ENCODE data around the gene SLC35F1.
"Not testable (repeated sequence)": the region's sequence is repeated elsewhere in the genome, so short reads cannot be mapped to it uniquely, and the experiment has no call there.

DNA sequence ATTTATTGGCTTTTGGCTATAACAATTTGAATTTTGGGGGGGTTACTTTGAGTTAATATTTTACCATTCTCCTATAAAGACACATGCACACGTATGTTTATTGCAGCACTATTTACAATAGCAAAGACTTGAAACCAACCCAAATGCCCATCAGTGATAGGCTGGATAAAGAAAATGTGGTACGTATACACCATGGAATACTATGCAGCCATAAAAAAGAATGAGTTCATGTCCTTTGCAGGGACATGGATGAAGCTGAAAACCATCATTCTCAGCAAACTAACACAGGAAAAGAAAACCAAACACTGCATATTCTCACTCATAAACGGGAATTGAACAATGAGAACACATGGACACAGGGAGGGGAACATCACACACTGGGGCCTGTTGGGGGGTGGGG lies 130.4 kb downstream of the SLC35F1 start:
- TF ChIP-seq, protein P1, sequence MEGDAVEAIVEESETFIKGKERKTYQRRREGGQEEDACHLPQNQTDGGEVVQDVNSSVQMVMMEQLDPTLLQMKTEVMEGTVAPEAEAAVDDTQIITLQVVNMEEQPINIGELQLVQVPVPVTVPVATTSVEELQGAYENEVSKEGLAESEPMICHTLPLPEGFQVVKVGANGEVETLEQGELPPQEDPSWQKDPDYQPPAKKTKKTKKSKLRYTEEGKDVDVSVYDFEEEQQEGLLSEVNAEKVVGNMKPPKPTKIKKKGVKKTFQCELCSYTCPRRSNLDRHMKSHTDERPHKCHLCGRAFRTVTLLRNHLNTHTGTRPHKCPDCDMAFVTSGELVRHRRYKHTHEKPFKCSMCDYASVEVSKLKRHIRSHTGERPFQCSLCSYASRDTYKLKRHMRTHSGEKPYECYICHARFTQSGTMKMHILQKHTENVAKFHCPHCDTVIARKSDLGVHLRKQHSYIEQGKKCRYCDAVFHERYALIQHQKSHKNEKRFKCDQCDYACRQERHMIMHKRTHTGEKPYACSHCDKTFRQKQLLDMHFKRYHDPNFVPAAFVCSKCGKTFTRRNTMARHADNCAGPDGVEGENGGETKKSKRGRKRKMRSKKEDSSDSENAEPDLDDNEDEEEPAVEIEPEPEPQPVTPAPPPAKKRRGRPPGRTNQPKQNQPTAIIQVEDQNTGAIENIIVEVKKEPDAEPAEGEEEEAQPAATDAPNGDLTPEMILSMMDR (IDR thresholded peaks at IDR 0.05; ENCODE audit: extremely low read depth in 1 of 2, insufficient read depth in 1 of 2, low read depth in 1 of 2, low read length in 2 of 2), result not testable (repeated sequence)
- not testable (repeated sequence) for TF ChIP-seq POLR2A (IDR thresholded peaks at IDR 0.05; ENCODE audit: low read depth, low read length); GATA2 (IDR thresholded peaks at IDR 0.05; ENCODE audit: insufficient read depth, insufficient read length, low read depth, low read length); FOS (IDR thresholded peaks at IDR 0.05; ENCODE audit: borderline replicate concordance, insufficient read depth, low read length); POLR2AphosphoS5 (IDR thresholded peaks at IDR 0.05; ENCODE audit: insufficient read depth, low read depth, low read length); EZH2 (IDR thresholded peaks at IDR 0.05; ENCODE audit: borderline replicate concordance, low read depth, low read length, severe bottlenecking); MYC (IDR thresholded peaks at IDR 0.05; ENCODE audit: low read depth, low read length)
- TF ChIP-seq, protein P2, sequence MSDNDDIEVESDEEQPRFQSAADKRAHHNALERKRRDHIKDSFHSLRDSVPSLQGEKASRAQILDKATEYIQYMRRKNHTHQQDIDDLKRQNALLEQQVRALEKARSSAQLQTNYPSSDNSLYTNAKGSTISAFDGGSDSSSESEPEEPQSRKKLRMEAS (IDR thresholded peaks at IDR 0.05; ENCODE audit: insufficient read depth, insufficient read length), result not testable (repeated sequence)

Measured in endothelial cell of umbilical vein (primary cell).